Gastroesophageal sphincter (tissue), 4 donors: ENCODE results near the gene TBC1D32. TPM values are rescaled to one million over a fixed set of nuclear protein-coding genes. Genes with fewer than 3 reads are reported as not detected.
"Not testable (repeated sequence)": the region's sequence is repeated elsewhere in the genome, so short reads cannot be mapped to it uniquely, and the experiment has no call there.

Source experiments
- ATAC-seq: fragments of 150-250 bp; one replicate; pipeline ENCODE4 v1.9.1; 2016; ENCODE audit warnings: mild to moderate bottlenecking, moderate library complexity
- H3K27ac ChIP-seq, 4 donors: fragments of 200-600 bp; sonication (generic) in 3 of 4; 1 replicate in 3 of 4; 2 replicates in 1 of 4; pipeline ENCODE4 v1.5.1; 2016 to 2019
- H3K27me3 ChIP-seq: fragments of 200-600 bp; sonication (generic); one replicate; pipeline ENCODE4 v1.5.1; 2019
- H3K36me3 ChIP-seq, 2 donors: fragments of 200-600 bp; sonication (generic); one replicate each; pipeline ENCODE4 v1.5.1; 2019; ENCODE audit warnings: control low read depth in 1 of 2
- H3K4me1 ChIP-seq, 3 donors: fragments of 200-600 bp; sonication (generic); 1 replicate in 2 of 3; 2 replicates in 1 of 3; pipeline ENCODE4 v1.5.1; 2016 to 2019; ENCODE audit warnings: control low read depth in 2 of 3
- H3K4me3 ChIP-seq, 2 donors: fragments of 200-600 bp; sonication (generic); one replicate each; pipeline ENCODE4 v1.5.1; 2019; ENCODE audit warnings: mild to moderate bottlenecking in 1 of 2, moderate library complexity in 1 of 2
- H3K9me3 ChIP-seq, 3 donors: fragments of 200-600 bp; sonication (generic); one replicate each; pipeline ENCODE4 v1.5.1; 2017 to 2019; ENCODE audit warnings: control low read depth in 2 of 3
- CTCF ChIP-seq, 4 experiments: fragments of 200-600 bp in 2 of 4; fragments of 450-650 bp in 2 of 4; sonication (generic) in 1 of 4; IDR thresholded peaks; one replicate each; pipeline ENCODE4 v1.5.1; 2017 to 2019; ENCODE audit warnings: antibody characterized with exemption in 4 of 4, mild to moderate bottlenecking in 2 of 4, moderate library complexity in 2 of 4
- EP300 ChIP-seq: sonication (generic); formaldehyde crosslinking; IDR thresholded peaks from one replicate; pipeline ENCODE4 v1.6.1; 2017; ENCODE audit warnings: antibody characterized with exemption, mild to moderate bottlenecking
- POLR2A ChIP-seq, 2 donors: fragments of 450-650 bp; IDR thresholded peaks; one replicate each; pipeline ENCODE4 v1.6.1; 2017; ENCODE audit warnings: antibody characterized with exemption in 2 of 2, mild to moderate bottlenecking in 2 of 2, moderate library complexity in 1 of 2
- POLR2AphosphoS5 ChIP-seq: sonication (generic); formaldehyde crosslinking; IDR thresholded peaks from one replicate; pipeline ENCODE4 v1.6.1; 2017; ENCODE audit warnings: antibody characterized with exemption
- WGBS, 2 donors: methylation state at CpG; one replicate each; pipeline ENCODE4 v1.1.5; 2018; ENCODE audit warnings: low coverage in 1 of 2; 5-methylcytosine and 5-hydroxymethylcytosine counted together
- total RNA-seq, 4 donors: library from RNA; depleted of rRNA; stranded (reverse); fragments of >200 nt; gene quantifications; one replicate each; pipeline ENCODE4 v1.1.0, GENCODE V29; 2016

The TBC1D32 gene
- total RNA-seq, 4 donors from 2014 or later, result 1.7 to 9.7 (median 3.7) TPM

GRCh38 chr6:121201105-121201504 is 133.2 kb downstream of the TBC1D32 start:
- Histone ChIP-seq H3K27me3 (no peaks in the 10 kb centered on the region), H3K27ac (no peak overlapping the region), H3K9me3 (no peaks in the 10 kb centered on the region), H3K36me3 (no peaks in the 10 kb centered on the region), H3K4me1 (no peaks in the 10 kb centered on the region), H3K4me3 (no peak overlapping the region)
- ATAC-seq, result no peak
- TF ChIP-seq EP300 (no peak), POLR2A (IDR thresholded peaks at IDR 0.05) (no peak), CTCF (IDR thresholded peaks at IDR 0.05) (no peak), POLR2AphosphoS5 (no peak)
- 90 to 100% methylated on average over 1 to 2 of the region's 2 CpGs for WGBS, 2 donors

DNA sequence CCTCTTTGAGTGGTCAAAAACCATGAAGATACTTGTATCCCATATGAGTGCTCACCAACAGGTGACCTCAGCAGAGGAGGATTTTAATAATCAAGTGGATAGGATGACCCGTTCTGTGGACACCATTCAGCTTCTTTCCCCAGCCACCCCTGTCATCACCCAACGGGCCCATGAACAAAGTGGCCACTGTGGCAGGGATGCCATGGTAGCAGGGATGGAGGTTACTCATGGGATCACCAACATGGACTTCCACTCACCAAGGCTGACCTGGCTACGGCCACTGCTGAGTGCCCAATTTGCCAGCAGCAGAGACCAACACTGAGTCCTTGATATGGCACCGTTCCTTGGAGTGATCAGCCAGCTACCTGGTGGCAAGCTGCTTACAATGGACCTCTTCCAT is 138.2 kb downstream of the TBC1D32 start:
- not testable (repeated sequence) for H3K4me1 ChIP-seq, ATAC-seq, H3K27me3 ChIP-seq, H3K36me3 ChIP-seq, H3K9me3 ChIP-seq, H3K4me3 ChIP-seq, H3K27ac ChIP-seq
- 90 to 95% methylated on average over 2 to 4 of the region's 4 CpGs for WGBS, 2 donors

DNA sequence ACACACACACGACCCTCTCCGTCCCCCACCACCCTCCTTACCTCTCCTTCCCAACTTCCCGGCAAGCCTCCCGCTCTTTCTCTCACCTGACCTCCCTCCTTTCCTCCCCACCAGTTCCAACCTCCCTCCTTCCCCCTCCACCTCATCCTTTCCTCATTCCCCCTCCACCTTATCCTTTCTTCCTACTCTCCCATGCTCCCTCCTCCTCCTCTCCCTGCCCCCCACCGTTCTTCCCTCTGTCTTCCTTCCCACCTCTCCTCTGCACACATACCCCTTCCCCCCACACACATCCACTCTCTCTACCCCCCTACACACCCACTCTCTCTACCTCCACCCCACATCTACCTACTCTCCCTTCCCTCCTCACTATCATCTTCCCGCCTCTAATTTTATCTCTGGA is 144.2 kb downstream of the TBC1D32 start:
- no peak overlapping the region for H3K27ac ChIP-seq
- 45 to 64% methylated on average over 4 to 6 of the region's 6 CpGs for WGBS, 2 donors
- H3K4me1 ChIP-seq, result no peaks in the 10 kb centered on the region
- ATAC-seq, result no peak
- H3K36me3 ChIP-seq, result peaks cover 0 to 4% of the 10 kb centered on the region in 2 donors
- TF ChIP-seq POLR2AphosphoS5 (no peak), CTCF (IDR thresholded peaks at IDR 0.05) (no peak), EP300 (no peak)
- H3K27me3 ChIP-seq, result no peaks in the 10 kb centered on the region
- H3K4me3 ChIP-seq, result no peak overlapping the region
- H3K9me3 ChIP-seq, result no peaks in the 10 kb centered on the region

GRCh38 chr6:121188356-121188755 is 145.9 kb downstream of the TBC1D32 start:
- Histone ChIP-seq H3K4me1 (no peaks in the 10 kb centered on the region), H3K9me3 (no peaks in the 10 kb centered on the region), H3K27ac (no peak overlapping the region), H3K27me3 (no peaks in the 10 kb centered on the region), H3K4me3 (no peak overlapping the region), H3K36me3 (no peaks in the 10 kb centered on the region)
- 29 to 45% methylated on average over 1 of the region's 1 CpG for WGBS, 2 donors
- no peak for ATAC-seq
- no peak for TF ChIP-seq EP300
- TF ChIP-seq POLR2AphosphoS5, result no peak
- TF ChIP-seq CTCF (IDR thresholded peaks at IDR 0.05), result no peak
- TF ChIP-seq POLR2A (IDR thresholded peaks at IDR 0.05), result no peak

DNA sequence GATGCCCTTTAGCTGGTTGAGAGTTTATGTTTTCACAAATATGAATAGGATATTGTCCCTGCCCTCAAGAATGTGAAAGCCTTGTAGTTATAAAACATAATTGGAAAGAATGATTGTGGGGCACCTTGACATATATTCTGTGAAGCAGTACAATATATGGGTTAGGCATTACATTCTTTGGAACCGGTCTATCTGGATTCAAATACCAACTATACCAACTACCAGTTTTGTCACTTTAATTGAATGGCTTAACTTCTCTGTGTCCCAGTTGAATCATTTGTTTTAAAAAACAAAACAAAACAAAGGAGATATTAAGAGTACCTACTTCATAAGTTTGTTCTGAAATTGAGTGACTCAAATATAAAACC is 146.5 kb downstream of the TBC1D32 start:
- WGBS, 2 donors, result 71% methylated on average over 1 of the region's 1 CpG
- no peak overlapping the region for H3K4me3 ChIP-seq
- no peaks in the 10 kb centered on the region for H3K36me3 ChIP-seq
- no peaks in the 10 kb centered on the region for H3K9me3 ChIP-seq
- no peak for TF ChIP-seq EP300
- no peak for TF ChIP-seq POLR2AphosphoS5
- no peak for TF ChIP-seq POLR2A (IDR thresholded peaks at IDR 0.05)
- no peak for TF ChIP-seq CTCF (IDR thresholded peaks at IDR 0.05)
- no peak overlapping the region for H3K27ac ChIP-seq
- H3K27me3 ChIP-seq, result no peaks in the 10 kb centered on the region
- H3K4me1 ChIP-seq, result no peaks in the 10 kb centered on the region
- no peak for ATAC-seq
